HG03432 (cell line): ENCODE measurements around the gene NT5C1B.
"Not testable (repeated sequence)": the region's sequence is repeated elsewhere in the genome, so short reads cannot be mapped to it uniquely, and the experiment has no call there.

Source experiments
- ATAC-seq: cut with Tn5 transposase; IDR thresholded peaks from one replicate; pipeline ENCODE4 v1.9.1; 2021; ENCODE audit warnings: mild to moderate bottlenecking, moderate library complexity; ENCODE audit not compliant: unreplicated experiment

NT5C1B gene

GRCh38 chr2:18589354-18589753 lies at the start of gene NT5C1B:
Gene NT5C1B, minus strand, starts transcription at chr2:18589569. Its CDS starts 101 bp downstream, at chr2:18589468.
- no peak for ATAC-seq

- ATAC-seq, result no peak
Measured at GRCh38 chr2:18637196-18637595, 47.8 kb upstream of the NT5C1B start.

GRCh38 chr2:18632699-18633098 lies 43.3 kb upstream of the NT5C1B start:
- not testable (repeated sequence) for ATAC-seq

- ATAC-seq, result no peak
Measured at GRCh38 chr2:18630941-18631340, 41.6 kb upstream of the NT5C1B start.

GRCh38 chr2:18630541-18630940 lies 41.2 kb upstream of the NT5C1B start:
- ATAC-seq, result no peak

GRCh38 chr2:18630101-18630500 lies 40.7 kb upstream of the NT5C1B start:
- no peak for ATAC-seq

- ATAC-seq, result no peak
Measured at GRCh38 chr2:18626958-18627650, 37.7 kb upstream of the NT5C1B start.

GRCh38 chr2:18626256-18626668 lies 36.9 kb upstream of the NT5C1B start:
- no peak for ATAC-seq

GRCh38 chr2:18625563-18625962 lies 36.2 kb upstream of the NT5C1B start:
- ATAC-seq, result no peak

- ATAC-seq, result no peak
Measured at GRCh38 chr2:18623782-18624181, 34.4 kb upstream of the NT5C1B start.

- no peak for ATAC-seq
Measured at GRCh38 chr2:18620867-18621632, 31.7 kb upstream of the NT5C1B start.

GRCh38 chr2:18619091-18619490 lies 29.7 kb upstream of the NT5C1B start:
- ATAC-seq, result no peak

- no peak for ATAC-seq
Measured at GRCh38 chr2:18614041-18614440, 24.7 kb upstream of the NT5C1B start.

GRCh38 chr2:18612133-18612532 lies 22.8 kb upstream of the NT5C1B start:
- ATAC-seq, result no peak

- ATAC-seq, result no peak
Measured at GRCh38 chr2:18611604-18612003, 22.2 kb upstream of the NT5C1B start.

- no peak for ATAC-seq
Measured at GRCh38 chr2:18611184-18611583, 21.8 kb upstream of the NT5C1B start.

GRCh38 chr2:18610651-18611050 lies 21.3 kb upstream of the NT5C1B start:
- ATAC-seq, result no peak

- ATAC-seq, result no peak
Measured at GRCh38 chr2:18610090-18610489, 20.7 kb upstream of the NT5C1B start.

- ATAC-seq, result no peak
Measured at GRCh38 chr2:18605115-18605514, 15.7 kb upstream of the NT5C1B start.

- no peak for ATAC-seq
Measured at GRCh38 chr2:18604531-18604885, 15.1 kb upstream of the NT5C1B start.

- no peak for ATAC-seq
Measured at GRCh38 chr2:18603854-18604530, 14.6 kb upstream of the NT5C1B start.

- no peak for ATAC-seq
Measured at GRCh38 chr2:18602298-18602697, 12.9 kb upstream of the NT5C1B start.
